Measurements from ENCODE around the gene ZBTB7B. TPM values are rescaled to one million over a fixed set of nuclear protein-coding genes. Genes with fewer than 3 reads are reported as not detected.

The ZBTB7B gene
- polyA plus RNA-seq, 2 of the 4 experiments (the other 2 are of a cell fraction): 20.5 to 30.7 TPM

DNA sequence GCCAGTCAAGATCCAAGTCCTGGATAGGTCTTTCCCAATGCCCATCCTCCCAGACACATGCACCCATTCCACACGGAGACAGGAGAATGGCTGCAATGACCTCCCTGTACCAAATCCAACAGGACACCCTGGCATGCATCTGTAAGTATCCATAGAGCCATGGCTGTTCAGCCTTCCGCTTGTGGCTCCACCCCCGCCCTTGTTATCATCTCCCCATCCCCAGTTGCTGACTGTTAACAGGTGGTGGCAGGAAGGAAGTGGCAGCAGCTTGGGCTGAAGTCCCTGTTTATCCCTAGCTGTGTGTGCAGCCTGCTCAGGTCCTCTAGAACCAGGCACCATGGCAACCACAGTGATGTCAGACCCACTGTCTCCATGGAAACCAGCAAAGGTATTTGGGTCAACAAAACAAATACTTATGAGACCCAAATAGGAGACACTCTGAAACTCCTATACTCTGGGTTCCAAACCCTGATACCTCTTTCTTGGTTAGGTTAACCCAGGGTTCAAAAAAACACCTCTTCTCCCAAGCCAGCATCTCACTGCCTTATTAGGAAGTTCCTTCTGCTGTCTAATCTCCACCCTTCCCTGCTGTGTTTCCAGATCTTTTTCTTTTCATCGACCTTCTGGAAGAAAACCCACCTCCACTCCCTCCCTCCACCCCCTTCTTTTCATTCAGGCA, 47.4 kb upstream of the ZBTB7B start:
- ChIA-PET CTCF (interaction anchor here (0.6 to 2.4 kb wide), 7 partner anchors 10 to 395 kb away, joined by 3 to 13 read pairs (median 4); partner anchors contain the start of gene PMVK), POLR2A (interaction anchor here (0.5 to 2.4 kb wide), 8 partner anchors 9 to 347 kb away, joined by 3 to 26 read pairs (median 4); partner anchors contain the start of genes CKS1B, LENEP, PMVK and SHC1)
- FAIRE-seq (no peak), DNase-seq (ENCODE audit: low read depth in 1 of 2, low spot score in 1 of 2) (peak in 1 of 2 experiments; percentile 60), ATAC-seq (peak; percentile 28 to 29; a peak in 4 of 6 replicates)
- Histone ChIP-seq H3K9me3 (no peaks in the 10 kb centered on the region), H3K4me3 (peak overlapping the region; percentile 49), H3K27ac (peak overlapping the region; percentile 48 to 82; a peak in 5 of 6 replicates), H3K4me2 (peak overlapping the region; percentile 93), H3K4me1 (peaks cover 21% of the 10 kb centered on the region)
- TF ChIP-seq ZFP36 (IDR thresholded peaks at IDR 0.05; ENCODE audit: borderline replicate concordance, partially characterized antibody) (no peak), NR3C1 (IDR thresholded peaks at IDR 0.05) (no peak), HDAC2 (IDR thresholded peaks at IDR 0.05) (no peak), RCOR1 (IDR thresholded peaks at IDR 0.05; ENCODE audit: low read depth, low read length) (no peak), EHMT2 (IDR thresholded peaks at IDR 0.05; ENCODE audit: low read depth) (no peak), TP53 (CRISPR knock-in tag; IDR thresholded peaks at IDR 0.05) (no peak), JUNB (IDR thresholded peaks at IDR 0.05) (no peak), CEBPB (IDR thresholded peaks at IDR 0.05) (no peak)
- TF ChIP-seq, protein P1, sequence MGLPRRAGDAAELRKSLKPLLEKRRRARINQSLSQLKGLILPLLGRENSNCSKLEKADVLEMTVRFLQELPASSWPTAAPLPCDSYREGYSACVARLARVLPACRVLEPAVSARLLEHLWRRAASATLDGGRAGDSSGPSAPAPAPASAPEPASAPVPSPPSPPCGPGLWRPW (IDR thresholded peaks at IDR 0.05): no peak
- TF ChIP-seq, protein P2, sequence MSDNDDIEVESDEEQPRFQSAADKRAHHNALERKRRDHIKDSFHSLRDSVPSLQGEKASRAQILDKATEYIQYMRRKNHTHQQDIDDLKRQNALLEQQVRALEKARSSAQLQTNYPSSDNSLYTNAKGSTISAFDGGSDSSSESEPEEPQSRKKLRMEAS (IDR thresholded peaks at IDR 0.05): no peak
- TF ChIP-seq, protein P3, sequence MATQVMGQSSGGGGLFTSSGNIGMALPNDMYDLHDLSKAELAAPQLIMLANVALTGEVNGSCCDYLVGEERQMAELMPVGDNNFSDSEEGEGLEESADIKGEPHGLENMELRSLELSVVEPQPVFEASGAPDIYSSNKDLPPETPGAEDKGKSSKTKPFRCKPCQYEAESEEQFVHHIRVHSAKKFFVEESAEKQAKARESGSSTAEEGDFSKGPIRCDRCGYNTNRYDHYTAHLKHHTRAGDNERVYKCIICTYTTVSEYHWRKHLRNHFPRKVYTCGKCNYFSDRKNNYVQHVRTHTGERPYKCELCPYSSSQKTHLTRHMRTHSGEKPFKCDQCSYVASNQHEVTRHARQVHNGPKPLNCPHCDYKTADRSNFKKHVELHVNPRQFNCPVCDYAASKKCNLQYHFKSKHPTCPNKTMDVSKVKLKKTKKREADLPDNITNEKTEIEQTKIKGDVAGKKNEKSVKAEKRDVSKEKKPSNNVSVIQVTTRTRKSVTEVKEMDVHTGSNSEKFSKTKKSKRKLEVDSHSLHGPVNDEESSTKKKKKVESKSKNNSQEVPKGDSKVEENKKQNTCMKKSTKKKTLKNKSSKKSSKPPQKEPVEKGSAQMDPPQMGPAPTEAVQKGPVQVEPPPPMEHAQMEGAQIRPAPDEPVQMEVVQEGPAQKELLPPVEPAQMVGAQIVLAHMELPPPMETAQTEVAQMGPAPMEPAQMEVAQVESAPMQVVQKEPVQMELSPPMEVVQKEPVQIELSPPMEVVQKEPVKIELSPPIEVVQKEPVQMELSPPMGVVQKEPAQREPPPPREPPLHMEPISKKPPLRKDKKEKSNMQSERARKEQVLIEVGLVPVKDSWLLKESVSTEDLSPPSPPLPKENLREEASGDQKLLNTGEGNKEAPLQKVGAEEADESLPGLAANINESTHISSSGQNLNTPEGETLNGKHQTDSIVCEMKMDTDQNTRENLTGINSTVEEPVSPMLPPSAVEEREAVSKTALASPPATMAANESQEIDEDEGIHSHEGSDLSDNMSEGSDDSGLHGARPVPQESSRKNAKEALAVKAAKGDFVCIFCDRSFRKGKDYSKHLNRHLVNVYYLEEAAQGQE (IDR thresholded peaks at IDR 0.05): no peak
- WGBS (ENCODE audit: missing lambda C conversion rate): 29% methylated on average over 4 of the region's 4 CpGs

DNA sequence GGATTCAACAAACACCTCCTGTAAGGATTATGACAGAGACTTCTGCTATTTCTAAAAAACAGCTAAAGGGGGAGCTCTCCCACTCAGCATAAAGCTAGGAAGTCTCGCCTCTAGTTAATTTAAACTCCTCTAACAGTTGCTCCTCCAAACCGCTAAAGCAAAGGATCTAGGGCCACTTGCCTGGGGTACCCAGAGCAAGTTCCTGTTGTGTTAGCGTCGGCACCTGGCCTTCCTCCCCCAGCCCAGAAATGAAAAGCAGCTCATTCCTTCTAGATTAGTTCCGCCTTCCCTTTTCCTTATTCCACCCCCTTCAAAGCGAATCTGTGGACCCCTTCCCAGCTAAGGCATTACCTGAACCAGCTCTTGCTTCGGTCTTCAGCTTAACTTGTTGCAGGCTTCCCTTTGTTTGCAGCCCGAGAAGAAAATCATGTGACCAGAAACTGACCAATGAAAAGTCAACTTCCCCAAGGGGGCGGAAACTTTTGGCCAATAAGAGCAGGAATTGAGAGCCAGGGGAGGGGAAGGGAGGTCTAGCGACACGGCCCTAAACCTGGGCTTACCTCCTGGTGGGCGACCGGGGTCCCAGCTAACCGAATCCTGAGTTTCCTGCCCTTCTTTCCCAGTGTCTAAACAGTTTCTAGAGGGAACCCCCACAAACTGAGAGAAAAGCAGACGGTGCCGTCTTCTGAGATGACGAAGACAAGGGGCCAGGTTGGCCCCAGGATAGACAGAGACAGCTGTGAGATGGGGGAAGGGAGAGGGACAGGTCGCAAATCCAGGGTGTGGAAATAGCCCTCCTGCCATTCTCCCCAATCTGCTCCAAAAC, 46.7 kb upstream of the ZBTB7B start, which contains the start of gene PBXIP1:
Gene PBXIP1 (minus strand): TSS at position 382 of the 826 bp plus-strand sequence. CDS start 2,378 bp downstream, outside the sequence.
- Histone ChIP-seq H3K27ac (peak within 1 kb of the TSS; percentile 49 to 82), H3K4me3 (peak within 1 kb of the TSS; percentile 49), H3K4me2 (peak within 1 kb of the TSS; percentile 93), H3K4me1 (peaks cover 27% of the 10 kb centered on the region), H3K9me3 (no peaks in the 10 kb centered on the region)
- DNase-seq (ENCODE audit: low read depth in 1 of 2, low spot score in 1 of 2): peak; percentile 87 to 99
- ChIA-PET POLR2A (interaction anchor here (0.5 to 2.4 kb wide), 7 partner anchors 10 to 347 kb away, joined by 3 to 26 read pairs (median 5); partner anchors contain the start of genes CKS1B, LENEP, PMVK and SHC1), CTCF (interaction anchor here (0.6 to 2.4 kb wide), 6 partner anchors 9 to 396 kb away, joined by 3 to 13 read pairs (median 4); partner anchors contain the start of gene PMVK)
- TF ChIP-seq MYC (IDR thresholded peaks at IDR 0.05; ENCODE audit: borderline replicate concordance, low read length) (no peak), HEYL (CRISPR knock-in tag; IDR thresholded peaks at IDR 0.05) (no peak), CHD2 (IDR thresholded peaks at IDR 0.05; ENCODE audit: low read length, partially characterized antibody) (no peak), KDM5A (IDR thresholded peaks at IDR 0.05) (peak; percentile 62; the same call in 1 of the 2 replicates), SMC3 (IDR thresholded peaks at IDR 0.05) (no peak), BHLHE40 (IDR thresholded peaks at IDR 0.05; ENCODE audit: low read depth, low read length) (no peak), TFCP2L1 (CRISPR knock-in tag; IDR thresholded peaks at IDR 0.05) (no peak), SREBF2 (IDR thresholded peaks at IDR 0.05) (no peak), CBX8 (IDR thresholded peaks at IDR 0.05) (no peak), EHF (CRISPR knock-in tag; IDR thresholded peaks at IDR 0.05) (no peak), JUN (IDR thresholded peaks at IDR 0.05) (0 out of 5 replicates have a peak, but pooled peaks of 1 of the 2 experiments have one; percentile 12)
- TF ChIP-seq, protein P4, sequence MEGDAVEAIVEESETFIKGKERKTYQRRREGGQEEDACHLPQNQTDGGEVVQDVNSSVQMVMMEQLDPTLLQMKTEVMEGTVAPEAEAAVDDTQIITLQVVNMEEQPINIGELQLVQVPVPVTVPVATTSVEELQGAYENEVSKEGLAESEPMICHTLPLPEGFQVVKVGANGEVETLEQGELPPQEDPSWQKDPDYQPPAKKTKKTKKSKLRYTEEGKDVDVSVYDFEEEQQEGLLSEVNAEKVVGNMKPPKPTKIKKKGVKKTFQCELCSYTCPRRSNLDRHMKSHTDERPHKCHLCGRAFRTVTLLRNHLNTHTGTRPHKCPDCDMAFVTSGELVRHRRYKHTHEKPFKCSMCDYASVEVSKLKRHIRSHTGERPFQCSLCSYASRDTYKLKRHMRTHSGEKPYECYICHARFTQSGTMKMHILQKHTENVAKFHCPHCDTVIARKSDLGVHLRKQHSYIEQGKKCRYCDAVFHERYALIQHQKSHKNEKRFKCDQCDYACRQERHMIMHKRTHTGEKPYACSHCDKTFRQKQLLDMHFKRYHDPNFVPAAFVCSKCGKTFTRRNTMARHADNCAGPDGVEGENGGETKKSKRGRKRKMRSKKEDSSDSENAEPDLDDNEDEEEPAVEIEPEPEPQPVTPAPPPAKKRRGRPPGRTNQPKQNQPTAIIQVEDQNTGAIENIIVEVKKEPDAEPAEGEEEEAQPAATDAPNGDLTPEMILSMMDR (IDR thresholded peaks at IDR 0.05): 0 out of 3 replicates have a peak, but pooled peaks have one; percentile 29
- TF ChIP-seq, protein P5, sequence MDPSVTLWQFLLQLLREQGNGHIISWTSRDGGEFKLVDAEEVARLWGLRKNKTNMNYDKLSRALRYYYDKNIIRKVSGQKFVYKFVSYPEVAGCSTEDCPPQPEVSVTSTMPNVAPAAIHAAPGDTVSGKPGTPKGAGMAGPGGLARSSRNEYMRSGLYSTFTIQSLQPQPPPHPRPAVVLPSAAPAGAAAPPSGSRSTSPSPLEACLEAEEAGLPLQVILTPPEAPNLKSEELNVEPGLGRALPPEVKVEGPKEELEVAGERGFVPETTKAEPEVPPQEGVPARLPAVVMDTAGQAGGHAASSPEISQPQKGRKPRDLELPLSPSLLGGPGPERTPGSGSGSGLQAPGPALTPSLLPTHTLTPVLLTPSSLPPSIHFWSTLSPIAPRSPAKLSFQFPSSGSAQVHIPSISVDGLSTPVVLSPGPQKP (IDR thresholded peaks at IDR 0.05; ENCODE audit: low read depth, low read length): no peak
- TF ChIP-seq, protein P6, sequence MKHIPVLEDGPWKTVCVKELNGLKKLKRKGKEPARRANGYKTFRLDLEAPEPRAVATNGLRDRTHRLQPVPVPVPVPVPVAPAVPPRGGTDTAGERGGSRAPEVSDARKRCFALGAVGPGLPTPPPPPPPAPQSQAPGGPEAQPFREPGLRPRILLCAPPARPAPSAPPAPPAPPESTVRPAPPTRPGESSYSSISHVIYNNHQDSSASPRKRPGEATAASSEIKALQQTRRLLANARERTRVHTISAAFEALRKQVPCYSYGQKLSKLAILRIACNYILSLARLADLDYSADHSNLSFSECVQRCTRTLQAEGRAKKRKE (CRISPR knock-in tag; IDR thresholded peaks at IDR 0.05; ENCODE audit: low read depth): no peak
- TF ChIP-seq, protein P7, sequence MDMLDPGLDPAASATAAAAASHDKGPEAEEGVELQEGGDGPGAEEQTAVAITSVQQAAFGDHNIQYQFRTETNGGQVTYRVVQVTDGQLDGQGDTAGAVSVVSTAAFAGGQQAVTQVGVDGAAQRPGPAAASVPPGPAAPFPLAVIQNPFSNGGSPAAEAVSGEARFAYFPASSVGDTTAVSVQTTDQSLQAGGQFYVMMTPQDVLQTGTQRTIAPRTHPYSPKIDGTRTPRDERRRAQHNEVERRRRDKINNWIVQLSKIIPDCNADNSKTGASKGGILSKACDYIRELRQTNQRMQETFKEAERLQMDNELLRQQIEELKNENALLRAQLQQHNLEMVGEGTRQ (IDR thresholded peaks at IDR 0.05): peak; percentile 74
- ATAC-seq: peak; percentile 83 to 90
- under 1% methylated on average over 18 of the region's 18 CpGs for WGBS (ENCODE audit: missing lambda C conversion rate)
- FAIRE-seq: no peak

Measured in A549 (cell line).